COLO668 (cell line): ENCODE measurements around the gene NEU4.

Source experiments
- DNase-seq: peaks from one replicate; lab custom pipeline; 2025; ENCODE audit not compliant: unreplicated experiment; lab: John Stamatoyannopoulos, UW

NEU4 gene

DNA sequence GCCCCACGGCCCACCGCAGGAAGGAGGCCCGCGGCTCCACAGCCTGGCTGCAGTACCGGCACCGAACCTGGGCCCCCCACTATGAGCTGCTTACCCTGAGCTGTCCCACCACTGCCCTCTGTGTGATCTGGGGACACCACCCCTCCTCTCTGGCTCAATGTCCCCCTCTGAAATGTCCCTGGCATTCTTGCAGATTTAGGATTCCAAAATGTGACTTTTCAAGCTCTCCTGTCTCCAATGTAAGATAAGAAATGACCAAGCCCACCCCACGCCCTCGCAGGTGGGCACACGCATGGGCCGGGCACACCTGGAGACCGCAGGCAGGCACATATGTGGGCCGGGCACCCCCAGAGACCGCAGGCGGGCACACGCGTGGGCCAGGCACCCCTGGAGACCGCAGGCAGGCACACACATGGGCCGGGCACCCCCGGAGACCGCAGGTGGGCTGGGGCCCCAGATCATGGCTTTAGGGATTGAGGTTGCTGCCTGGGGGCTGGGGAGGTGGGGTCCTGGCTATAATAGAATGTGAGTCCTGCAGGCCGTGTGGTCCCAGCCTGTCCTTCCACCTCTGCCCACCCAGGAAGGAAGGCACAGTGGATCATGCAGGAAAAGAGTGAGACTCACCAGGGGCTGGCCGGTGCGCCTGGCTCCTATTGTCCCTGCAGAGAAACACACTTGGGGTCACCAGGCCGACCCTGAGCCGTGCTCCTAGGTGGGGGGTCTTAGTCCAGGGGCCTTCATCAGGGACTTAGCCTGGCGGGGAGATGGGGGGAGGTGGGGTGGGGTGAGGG lies 42.5 kb downstream of the NEU4 start:
- no peak for DNase-seq

DNA sequence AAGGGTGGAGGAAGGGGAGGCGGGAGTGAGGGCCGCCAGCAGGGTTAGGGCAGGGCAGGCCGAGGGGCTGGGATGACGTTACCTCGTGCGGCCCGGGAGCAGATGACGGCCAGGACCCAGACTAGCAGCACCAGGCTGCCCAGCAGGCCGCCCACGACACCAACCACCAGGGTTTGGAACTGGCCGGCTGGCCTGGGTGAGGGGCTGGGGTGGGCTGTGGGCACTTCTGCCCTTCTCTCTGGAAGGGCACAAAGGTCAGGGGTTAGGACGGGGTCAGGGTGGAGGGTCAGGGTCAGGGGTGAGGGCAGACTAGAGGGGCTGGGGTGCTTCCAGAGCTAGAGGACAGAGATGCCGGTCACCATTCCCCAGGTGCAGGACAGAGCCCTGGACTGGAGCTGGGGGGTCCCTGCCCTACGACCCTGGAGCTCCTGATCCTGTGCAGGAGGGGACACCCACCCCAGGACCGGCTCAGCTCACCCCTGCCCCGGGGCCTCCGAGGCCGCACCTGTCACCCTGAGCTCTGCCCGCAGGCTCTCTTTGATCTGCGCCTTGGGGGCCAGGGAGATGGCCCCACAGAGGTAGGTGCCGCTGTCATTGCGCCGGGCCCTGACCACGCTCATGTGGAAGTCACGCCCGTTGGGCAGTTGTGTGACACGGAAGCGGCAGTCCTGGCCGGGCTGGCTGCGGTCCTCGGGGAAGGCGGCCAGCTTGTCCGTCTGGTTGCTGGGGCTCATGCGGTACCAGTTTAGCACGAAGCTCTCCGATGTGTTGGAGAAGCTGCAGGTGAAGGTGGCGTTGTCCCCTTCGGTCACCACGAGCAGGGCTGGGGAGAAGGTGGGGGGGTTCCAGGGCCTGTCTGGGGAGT lies 43.4 kb downstream of the NEU4 start:
- no peak for DNase-seq

DNA sequence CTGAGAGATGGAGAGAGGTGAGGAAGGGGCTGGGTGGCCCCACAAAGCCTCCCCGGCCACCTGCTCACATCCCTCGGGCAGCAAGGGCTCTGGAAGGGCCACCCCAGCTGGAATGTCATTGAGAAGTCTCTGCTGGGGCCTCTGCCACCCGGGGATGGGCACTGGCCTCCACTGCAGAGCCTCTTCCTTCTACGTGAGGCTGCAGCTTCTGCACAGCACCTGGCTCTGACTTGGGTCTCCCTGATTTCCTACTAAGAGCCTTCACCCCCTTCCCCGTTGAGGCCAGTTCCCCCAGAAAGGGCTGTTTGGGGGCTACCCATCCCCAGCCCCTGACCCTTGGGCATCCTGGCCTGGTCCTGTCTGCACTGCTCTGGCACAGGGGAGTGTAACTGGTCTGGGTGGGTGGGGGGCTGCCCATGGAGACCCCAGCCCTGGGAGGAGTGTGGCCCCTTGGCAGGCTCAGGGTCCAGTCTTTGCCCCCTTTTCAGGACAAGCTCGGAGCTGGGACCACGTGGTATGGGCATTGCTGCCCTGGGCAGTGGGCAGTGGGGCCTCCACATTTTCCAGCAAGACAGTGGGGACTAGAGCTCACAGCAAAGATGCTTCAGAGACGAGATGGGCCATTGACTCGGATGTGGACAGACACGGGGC lies 44.1 kb downstream of the NEU4 start:
- DNase-seq: no peak

GRCh38 chr2:241853651-241854341 lies 44.8 kb downstream of the NEU4 start:
- DNase-seq: no peak

DNA sequence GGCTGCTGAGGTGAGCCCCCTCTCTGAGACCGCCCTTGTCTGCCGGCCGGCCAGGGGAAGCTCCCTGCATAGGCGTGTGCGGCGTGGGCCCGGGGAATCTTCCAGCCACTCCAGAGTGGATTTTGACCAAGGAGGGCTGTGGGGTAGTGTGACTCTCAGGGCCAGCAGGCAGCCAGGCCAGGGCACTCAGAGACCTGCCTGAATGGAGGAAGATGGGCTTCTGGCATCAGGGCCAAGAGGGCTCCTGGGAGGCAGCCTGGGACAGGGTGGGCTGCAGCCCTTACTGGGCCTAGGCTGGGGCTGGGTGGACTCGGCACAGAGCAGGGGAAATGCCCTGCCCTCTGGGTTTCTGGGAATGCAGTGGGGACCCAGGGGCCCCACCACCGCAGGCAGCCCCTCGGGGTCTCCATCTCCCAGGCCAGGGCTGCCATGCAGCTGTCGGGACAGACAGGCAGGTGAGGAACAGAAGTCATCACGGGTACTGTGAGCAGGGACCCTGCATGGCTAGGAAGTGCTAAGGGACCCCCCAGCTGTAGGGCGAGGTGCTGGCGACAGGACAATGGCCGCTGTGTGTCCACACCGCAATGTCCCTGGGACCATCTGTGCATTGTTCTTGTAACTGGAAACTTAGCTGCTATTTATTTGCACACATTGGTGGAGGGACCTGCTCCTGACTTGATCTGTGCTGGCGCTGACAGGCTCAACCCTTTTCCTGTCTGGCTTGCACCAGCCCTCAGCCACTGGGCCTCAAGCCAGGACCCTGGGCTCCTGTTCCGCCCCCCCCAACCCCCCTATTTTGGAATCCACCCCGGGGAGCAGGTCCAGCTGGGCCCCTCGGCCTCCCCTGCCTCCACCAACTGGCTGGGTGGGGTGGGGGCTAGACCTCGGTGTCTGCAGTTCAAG lies 45.6 kb downstream of the NEU4 start:
- DNase-seq: no peak

- no peak for DNase-seq
These were observed 46.4 kb downstream of the NEU4 start for GRCh38 chr2:241855245-241855887.

DNA sequence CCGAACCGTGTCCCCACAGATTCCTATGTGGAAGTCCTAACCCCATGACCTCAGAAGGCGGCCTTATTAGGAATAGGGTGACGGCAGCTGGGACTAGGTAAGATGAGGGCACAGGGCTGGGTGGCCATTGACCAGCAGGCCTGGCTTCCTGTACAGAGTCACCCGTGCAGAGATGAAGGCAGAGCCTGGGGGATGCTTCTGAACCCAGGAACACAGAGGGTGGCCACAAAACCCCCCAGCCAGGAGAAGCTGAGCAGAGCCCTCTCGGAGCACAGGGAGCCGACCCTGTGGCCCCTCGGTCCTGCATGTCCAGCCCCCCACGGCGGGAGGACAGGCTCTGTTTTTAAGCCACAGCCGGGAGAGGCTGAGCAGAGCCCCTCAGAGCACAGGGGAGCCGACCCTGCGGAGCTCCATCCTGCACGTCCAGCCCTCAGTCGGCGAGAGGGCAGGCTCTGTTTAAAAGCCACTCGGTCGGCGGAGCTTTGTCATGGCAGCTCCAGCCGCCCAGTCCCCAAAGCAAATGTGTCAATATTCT lies 47.0 kb downstream of the NEU4 start:
- DNase-seq: no peak

DNA sequence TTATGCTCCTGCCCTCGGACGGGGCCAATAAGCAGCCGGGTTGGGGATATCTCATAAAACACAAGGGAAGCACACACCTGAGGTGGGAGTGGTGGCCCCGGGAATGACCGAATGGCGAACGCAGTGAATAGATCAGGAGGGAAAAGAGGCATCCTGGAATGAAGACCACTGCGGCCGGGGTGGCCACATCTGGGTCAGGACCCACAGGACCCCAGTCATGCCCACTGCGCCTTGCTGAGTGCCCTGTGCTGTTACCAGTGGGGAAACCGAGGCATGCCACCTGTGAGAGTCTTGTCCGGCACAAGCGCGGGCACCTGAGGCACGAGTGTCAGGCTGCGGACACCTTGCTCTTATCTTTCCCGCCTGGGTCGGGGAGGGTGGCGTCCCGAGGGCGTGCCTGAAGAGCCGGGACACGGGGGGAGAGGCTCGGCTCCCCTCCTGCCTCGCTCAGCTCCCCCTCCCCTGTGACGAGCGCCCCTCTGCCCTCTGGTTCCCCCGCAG lies 48.1 kb downstream of the NEU4 start:
- DNase-seq: no peak

GRCh38 chr2:241857572-241858121 lies 48.7 kb downstream of the NEU4 start:
- DNase-seq: no peak

DNA sequence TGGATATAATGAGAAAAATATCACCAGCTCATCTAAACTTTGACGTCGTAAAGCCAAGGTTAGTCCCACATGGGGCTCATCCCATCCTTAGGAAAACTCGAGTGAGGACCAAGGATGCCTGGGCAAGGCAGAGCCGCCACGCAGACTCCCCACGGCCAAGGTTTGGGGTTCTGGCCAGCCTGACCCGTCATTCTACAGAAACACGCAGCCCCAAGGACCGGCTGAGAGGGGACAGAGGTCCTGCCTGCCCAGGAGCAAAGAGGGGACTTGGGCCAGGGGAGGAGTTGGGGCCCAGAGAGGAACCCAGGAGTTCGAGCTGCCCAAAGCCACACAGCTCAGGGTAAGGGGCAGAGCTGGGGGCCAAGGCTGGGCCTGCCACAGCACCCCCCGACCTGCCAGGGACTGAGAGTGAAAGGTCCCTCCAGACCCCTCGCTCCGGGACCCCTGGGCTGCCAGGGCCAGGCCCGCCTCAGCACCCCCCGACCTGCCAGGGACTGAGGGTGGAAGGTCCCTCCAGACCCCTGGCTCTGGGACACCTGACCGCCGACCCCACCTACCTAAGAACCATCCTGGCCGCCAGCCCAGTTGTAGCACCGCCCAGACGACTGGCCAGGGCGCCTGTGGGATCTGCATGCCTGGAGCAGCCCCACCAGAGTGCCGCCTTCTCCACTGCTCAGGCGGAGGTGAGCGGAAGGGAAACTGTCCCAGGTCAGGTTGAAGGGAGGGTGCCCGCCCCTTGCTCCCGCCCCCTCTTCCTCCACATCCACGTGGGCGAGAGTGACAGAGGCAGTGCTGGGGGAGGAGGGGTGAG lies 49.4 kb downstream of the NEU4 start, which contains the start of gene PDCD1:
Gene PDCD1 (minus strand): TSS at position 689 of the 811 bp plus-strand sequence. CDS start 56 bp downstream, at position 633.
- peak; percentile 24 for DNase-seq

- no peak for DNase-seq
These were observed 50.0 kb downstream of the NEU4 start for GRCh38 chr2:241859017-241859435.

DNA sequence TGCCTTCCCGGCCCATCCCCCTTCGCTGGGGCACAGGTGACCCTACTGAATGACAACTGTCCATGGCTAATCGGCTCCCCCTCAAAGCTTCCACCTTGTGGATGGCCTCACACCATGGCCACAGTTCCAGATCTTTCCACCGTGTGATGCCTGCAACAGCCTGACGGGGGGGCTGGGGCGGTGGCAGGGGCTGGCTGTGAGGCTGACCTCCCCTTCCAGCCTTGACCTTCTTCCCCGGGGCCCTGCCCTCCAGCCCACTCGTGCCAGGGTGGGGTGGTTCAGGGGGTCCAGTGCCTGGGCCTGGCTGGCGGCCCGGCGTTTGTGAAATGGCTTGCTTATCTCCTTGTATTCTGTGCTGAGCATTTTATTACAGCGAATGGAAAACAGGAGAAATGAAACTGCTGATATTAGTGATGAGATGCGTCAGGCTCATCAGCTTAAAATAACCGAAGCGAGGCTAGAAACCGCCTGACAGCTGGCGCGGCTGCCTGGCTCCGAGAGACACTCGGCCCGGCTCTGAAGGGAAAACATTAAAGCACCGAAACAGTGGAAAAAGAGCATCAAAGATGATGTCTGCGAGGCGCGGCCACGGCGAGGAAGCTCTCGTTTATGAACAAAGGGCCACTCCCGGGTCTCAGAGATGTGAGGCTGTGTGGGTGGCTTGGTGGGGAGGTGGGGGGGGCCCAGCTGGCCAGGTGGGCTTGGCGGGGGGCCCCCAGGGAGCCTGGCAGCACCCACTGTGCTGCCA lies 50.6 kb downstream of the NEU4 start:
- no peak for DNase-seq

DNA sequence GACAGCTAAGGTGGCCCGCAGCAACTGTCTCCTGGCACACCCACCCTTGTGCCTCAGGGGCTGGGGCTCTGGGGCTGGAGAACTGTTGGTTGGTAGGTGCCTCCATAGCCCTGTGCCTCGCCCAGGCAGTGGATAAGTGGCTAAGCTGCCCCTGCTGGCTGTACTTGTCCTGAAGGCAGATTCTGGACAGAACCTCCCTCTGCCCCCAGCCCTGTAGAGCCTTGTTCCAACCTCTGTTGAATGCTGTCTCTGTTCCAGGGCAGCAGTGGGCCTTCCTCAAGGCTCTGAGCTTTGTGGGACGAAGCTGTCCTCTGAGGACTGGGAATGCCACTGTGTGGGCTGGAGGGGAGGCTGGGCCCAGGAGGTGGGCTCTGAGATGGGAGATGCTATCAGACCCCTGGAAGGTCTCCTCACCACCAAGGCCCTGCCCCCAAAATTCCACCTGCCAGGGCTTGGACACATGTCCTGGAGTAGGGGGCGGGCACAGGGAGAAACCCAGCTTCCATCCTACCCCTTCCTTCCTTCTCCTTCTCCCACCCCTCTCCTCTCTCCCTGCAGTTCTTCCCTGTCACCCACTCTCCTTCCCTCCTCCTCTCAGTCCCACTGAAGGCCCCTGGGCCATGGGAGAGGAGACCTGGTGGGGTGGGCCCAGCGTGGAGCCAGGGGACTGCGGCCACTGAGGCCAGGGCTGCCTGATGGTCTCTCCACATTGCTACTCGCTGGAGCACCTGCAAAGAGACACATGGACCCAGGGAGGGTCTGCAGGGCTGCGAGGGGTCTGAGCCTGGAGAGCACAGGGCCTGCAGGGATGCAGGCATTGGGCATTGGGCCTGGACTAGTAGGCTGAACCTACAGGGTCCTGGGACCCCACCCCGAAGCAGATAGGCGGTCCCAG lies 51.4 kb downstream of the NEU4 start:
- DNase-seq: no peak

DNA sequence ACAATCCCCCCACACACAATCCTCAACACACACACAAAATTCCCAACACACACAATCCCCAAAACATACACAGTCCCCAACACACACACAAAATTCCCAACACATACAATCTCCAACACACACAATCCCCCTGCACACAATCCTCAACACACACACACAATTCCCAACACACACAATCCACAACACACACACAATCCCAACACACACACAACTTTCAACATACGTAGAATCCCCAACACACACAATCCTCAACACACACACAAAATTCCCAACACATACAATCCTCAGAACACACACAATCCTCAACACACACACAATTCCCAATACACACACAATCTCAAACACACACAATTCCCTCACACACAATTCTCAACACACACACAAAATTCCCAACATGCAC lies 52.3 kb downstream of the NEU4 start:
- no peak for DNase-seq

DNA sequence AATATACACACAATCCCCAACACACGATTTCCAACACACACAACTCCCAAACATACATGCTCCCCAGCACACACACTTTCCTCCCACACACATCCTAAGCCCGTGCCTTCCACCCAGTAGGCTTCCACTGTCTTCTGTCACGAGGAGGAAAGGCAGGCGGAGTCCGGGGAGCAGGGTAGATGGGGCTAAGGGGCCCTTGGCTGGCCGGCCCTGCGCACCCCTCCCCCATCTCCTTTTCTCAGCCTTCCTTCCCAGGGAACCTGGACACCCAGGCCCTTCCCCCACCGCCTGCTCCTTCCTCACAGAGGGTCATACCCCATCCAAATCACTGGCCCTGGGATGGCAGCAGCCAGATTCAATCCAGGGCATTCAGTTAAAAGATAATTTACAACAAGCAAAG lies 53.1 kb downstream of the NEU4 start:
- no peak for DNase-seq
